ENCODE measurements around the gene C12orf43. TPM values are rescaled to one million over a fixed set of nuclear protein-coding genes. Genes with fewer than 3 reads are reported as not detected.
"Not testable (repeated sequence)": the region's sequence is repeated elsewhere in the genome, so short reads cannot be mapped to it uniquely, and the experiment has no call there.

C12orf43 gene
- total RNA-seq = 7.2 TPM
- long read RNA-seq, full-length matches to known transcripts = 4 of 14 reads
- long read RNA-seq, partial matches to known transcripts = 0 of 14 reads
- long read RNA-seq, other reads (novel, unspliced or antisense) = 10 of 14 reads

- ATAC-seq (ENCODE audit: poor library complexity) = peak; percentile 99
- peak; percentile 93 for DNase-seq
- intact Hi-C loops (cut with DNase I) = no loop called here
These were observed at the start of gene C12orf43 for GRCh38 chr12:121015825-121016766. TSS of gene C12orf43 (minus strand) at chr12:121016487. CDS start at chr12:121016474, 13 bp downstream.

DNA sequence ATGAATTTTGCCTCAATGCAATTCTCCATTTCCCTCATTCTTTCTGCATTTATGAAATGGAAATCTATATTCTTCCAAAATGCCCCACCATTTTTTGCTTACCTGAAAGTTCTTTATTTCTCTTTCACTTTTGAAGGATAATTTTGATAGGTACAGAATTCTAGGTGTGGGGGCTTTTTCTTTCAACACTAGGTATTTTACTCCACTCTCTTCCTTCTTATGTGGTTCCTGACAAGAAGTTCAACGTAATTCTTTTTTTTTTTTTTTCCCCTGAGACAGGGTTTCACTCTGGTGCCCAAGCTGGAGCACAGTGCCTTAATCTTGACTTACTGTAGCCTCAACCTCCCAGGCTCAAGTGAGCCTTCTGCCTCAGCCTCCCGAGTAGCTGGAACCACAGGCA is 49.1 kb upstream of the C12orf43 start:
- intact Hi-C loops (cut with DNase I) = no loop called here
- DNase-seq (no peak), ATAC-seq (ENCODE audit: poor library complexity) (no peak)

- ATAC-seq (ENCODE audit: poor library complexity); DNase-seq; intact Hi-C loops (cut with DNase I): not testable (repeated sequence)
These were observed 48.3 kb upstream of the C12orf43 start for GRCh38 chr12:121064586-121064985.

DNA sequence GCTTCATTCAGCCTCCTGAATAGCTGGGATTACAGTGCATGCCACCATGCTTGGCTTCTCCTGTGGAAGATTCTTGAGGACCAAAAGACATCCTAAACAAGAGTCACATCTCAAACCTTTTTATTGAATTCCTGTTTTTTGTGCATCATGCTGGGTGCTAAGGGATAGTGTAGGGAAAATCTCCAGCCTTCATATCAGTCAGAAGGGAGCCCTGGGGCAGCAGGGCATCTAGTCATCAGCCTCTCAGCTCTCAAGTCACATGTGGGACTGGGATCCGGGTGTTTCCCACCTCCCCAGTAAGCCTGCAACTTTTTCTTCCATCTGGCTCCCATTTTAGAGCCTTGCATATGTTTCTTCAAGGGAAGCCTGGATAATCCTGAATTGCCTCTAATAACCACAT is 47.8 kb upstream of the C12orf43 start:
- ATAC-seq (ENCODE audit: poor library complexity) = no peak
- no peak for DNase-seq
- intact Hi-C loops (cut with DNase I) = no loop called here

GRCh38 chr12:121062391-121063045 is 46.2 kb upstream of the C12orf43 start:
- ATAC-seq (ENCODE audit: poor library complexity) (no peak), DNase-seq (no peak)
- intact Hi-C loops (cut with DNase I) = no loop called here

DNA sequence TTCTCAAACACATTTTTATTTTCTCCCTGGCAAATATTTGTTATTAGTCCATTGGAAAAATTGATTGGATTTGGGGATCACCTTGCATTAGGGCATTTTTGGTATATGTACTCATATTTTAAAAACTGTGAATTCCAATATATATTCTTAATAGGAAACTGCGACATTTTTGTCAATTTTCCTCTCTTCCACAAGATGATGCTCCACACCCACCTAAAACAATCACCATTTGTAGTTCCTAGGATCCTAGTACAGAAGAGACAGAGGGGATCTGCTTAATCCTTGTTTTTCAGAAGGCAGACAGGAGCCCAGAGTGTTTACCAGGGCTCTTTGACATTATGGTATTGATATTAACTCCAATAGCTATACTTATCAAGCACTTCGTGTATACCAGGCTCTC is 45.5 kb upstream of the C12orf43 start:
- DNase-seq (no peak), ATAC-seq (ENCODE audit: poor library complexity) (no peak)
- intact Hi-C loops (cut with DNase I) = no loop called here

DNA sequence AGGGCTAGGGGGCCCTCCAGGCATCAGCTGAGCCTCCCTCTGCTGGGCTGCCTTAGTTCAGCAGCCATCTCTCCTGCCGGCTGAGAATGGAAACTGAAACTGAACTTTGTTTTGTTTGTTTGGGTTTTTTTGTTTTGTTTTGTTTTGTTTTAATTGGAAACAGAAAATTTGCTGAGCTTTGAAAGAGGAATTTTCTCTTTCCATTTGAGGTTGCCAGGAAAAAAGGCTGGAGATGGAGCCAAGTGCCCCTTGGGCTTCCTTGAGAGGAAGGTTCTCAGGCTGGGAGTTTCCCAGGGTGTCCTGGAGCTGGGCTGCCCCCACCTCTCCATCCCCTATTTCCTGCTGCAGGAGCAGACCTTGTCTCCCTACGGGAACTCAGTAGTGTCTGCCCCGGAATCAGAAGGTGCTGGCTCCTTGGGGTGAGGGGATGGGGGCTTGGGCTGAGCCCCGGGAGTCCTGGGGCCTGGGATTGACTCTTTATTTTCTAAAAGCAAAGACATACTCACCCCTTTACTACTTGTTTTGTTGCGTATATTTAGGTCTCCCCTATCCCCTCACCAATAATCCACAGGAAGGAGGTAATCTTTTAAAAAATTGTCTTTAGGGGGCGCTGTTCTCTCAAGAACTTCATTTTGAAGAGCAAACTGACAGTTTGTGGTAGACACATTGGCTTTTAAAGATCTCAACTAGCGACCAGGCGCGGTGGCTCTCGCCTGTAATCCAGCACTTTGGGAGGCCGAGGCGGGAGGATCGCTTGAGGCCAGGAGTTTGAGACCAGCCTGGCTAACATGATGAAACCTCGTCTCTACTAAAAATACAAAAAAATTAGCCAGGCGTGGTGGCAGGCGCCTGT is 44.1 kb upstream of the C12orf43 start:
- no peak for DNase-seq
- peak; percentile 64 for ATAC-seq (ENCODE audit: poor library complexity)
- intact Hi-C loops (cut with DNase I) = no loop called here

- ATAC-seq (ENCODE audit: poor library complexity) (no peak), DNase-seq (no peak)
- intact Hi-C loops (cut with DNase I) = no loop called here
These were observed 43.0 kb upstream of the C12orf43 start for GRCh38 chr12:121059031-121059898.

DNA sequence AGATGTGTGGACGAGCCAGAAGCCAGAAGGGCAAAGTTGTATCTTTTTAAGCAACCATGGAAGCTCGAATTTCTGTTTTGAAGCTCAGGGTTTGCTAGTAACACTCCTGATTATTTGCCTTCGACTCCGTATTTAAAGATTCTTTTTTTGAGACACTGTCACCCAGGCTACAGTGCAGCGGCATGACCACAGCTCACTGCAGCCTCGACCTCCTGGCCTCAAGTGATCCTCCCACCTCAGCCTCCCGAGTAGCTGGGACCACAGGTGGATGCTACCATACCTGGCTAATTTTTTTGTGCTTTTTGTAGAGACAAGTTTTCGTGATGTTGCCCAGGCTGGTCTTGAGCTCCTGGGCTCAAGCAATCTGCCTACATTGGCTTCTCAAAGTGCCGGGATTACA is 41.5 kb upstream of the C12orf43 start:
- ATAC-seq (ENCODE audit: poor library complexity) (no peak), DNase-seq (no peak)
- intact Hi-C loops (cut with DNase I) = no loop called here

DNA sequence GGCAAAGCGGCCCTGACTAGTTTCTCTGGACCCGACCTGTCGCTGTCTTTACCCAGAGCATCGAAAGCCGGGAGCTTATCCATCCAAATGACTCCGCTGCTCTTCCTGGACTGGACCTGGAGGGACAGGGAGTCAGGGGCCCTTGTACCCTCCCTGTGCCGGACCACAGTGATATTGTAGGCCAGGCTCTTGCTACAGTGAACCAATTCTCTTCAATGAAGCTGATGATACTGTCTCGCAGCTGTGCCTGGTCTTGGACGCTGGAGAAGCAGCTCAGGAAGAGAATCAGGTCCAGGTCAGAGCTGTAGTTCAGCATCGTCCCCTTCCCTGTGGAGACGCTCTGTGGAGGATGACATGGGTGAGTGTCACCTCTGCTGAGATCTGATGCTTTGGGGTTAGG is 37.4 kb upstream of the C12orf43 start:
- DNase-seq (no peak), ATAC-seq (ENCODE audit: poor library complexity) (no peak)
- intact Hi-C loops (cut with DNase I) = no loop called here

- intact Hi-C loops (cut with DNase I) = no loop called here
- DNase-seq (no peak), ATAC-seq (ENCODE audit: poor library complexity) (no peak)
These were observed 34.4 kb upstream of the C12orf43 start for GRCh38 chr12:121050725-121051124.

- intact Hi-C loops (cut with DNase I) = no loop called here
- DNase-seq (no peak), ATAC-seq (ENCODE audit: poor library complexity) (no peak)
These were observed 32.2 kb upstream of the C12orf43 start for GRCh38 chr12:121048442-121048841.

GRCh38 chr12:121047400-121047799 is 31.1 kb upstream of the C12orf43 start:
- intact Hi-C loops (cut with DNase I); ATAC-seq (ENCODE audit: poor library complexity); DNase-seq: not testable (repeated sequence)

DNA sequence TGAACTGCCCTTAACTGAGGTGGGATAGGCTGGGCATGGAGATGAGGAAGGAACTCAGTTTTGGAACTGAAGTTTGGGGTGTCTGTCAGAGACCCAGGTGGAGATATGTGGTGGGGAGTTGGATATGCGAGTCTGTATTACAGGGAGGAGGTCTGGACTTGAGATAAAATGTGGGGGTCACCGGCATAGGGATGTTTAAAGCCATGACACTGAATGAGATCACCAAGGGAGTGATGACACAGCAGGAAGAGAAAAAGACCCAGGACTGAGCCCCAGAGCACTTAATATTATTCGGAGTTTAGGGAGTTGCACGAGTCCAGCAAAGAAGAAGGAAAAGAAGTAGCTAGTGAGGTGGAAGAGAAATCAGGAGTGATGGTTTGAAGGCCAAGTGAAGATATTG is 26.8 kb upstream of the C12orf43 start:
- intact Hi-C loops (cut with DNase I) = no loop called here
- ATAC-seq (ENCODE audit: poor library complexity) (no peak), DNase-seq (no peak)

GRCh38 chr12:121038861-121039668 is 22.8 kb upstream of the C12orf43 start, which contains the start of gene OASL:
TSS of gene OASL (minus strand) at chr12:121039246. CDS start at chr12:121038971, 275 bp downstream.
- intact Hi-C loops (cut with DNase I) = no loop called here
- DNase-seq (peak; percentile 52), ATAC-seq (ENCODE audit: poor library complexity) (peak; percentile 75)

- intact Hi-C loops (cut with DNase I) = no loop called here
- DNase-seq = no peak
- ATAC-seq (ENCODE audit: poor library complexity) = no peak
These were observed 20.6 kb upstream of the C12orf43 start for GRCh38 chr12:121036810-121037326.

Data from Right ventricle myocardium superior (tissue), 1 donor.